ACC112 (cell line): ENCODE results near the gene PCDHA9.
"Not testable (repeated sequence)": the region's sequence is repeated elsewhere in the genome, so short reads cannot be mapped to it uniquely, and the experiment has no call there.

Experiments used
- H2AFZ ChIP-seq: fragments of 200-600 bp; sonication (generic); one replicate; pipeline ENCODE4 v1.6.0; 2017; ENCODE audit warnings: antibody characterized with exemption, low read length; ENCODE audit not compliant: unreplicated experiment
- H3K27ac ChIP-seq: fragments of 200-600 bp; sonication (generic); 2 replicates; pipeline ENCODE4 v1.5.1; 2014; ENCODE audit warnings: low read depth, mild to moderate bottlenecking, antibody characterized with exemption, low read length, moderate library complexity
- H3K27me3 ChIP-seq: fragments of 200-600 bp; sonication (generic); 2 replicates; pipeline ENCODE4 v1.6.1; 2014; ENCODE audit warnings: mild to moderate bottlenecking, antibody characterized with exemption, low read length, moderate library complexity, mixed read lengths; ENCODE audit not compliant: insufficient read depth
- H3K36me3 ChIP-seq: fragments of 200-600 bp; sonication (generic); 2 replicates; pipeline ENCODE4 v1.6.1; 2016; ENCODE audit warnings: mild to moderate bottlenecking, antibody characterized with exemption, low read length, moderate library complexity, mixed read lengths; ENCODE audit not compliant: insufficient read depth
- H3K4me1 ChIP-seq: fragments of 200-600 bp; sonication (generic); one replicate; pipeline ENCODE4 v1.6.1; 2016; ENCODE audit warnings: low read length, mixed read lengths; ENCODE audit not compliant: insufficient read depth, unreplicated experiment, control insufficient read depth
- H3K4me3 ChIP-seq: fragments of 200-600 bp; sonication (generic); 2 replicates; pipeline ENCODE4 v1.5.1; 2014; ENCODE audit warnings: mild to moderate bottlenecking, low read depth, low read length
- H3K79me2 ChIP-seq: fragments of 200-600 bp; sonication (generic); one replicate; pipeline ENCODE4 v1.6.0; 2016; ENCODE audit warnings: low read length; ENCODE audit not compliant: control insufficient read depth, unreplicated experiment, insufficient read depth

PCDHA9 gene

GRCh38 chr5:140848139-140849102, at the start of gene PCDHA9:
PCDHA9 (plus strand) TSS chr5:140848382; CDS start chr5:140848496, 114 bp downstream.
- H3K4me3 ChIP-seq, H3K27ac ChIP-seq, H3K4me1 ChIP-seq, H3K36me3 ChIP-seq, H2AFZ ChIP-seq, H3K27me3 ChIP-seq, H3K79me2 ChIP-seq: not testable (repeated sequence)

- Histone ChIP-seq H2AFZ (no peak within 1 kb of the TSS), H3K27ac (no peak within 1 kb of the TSS)
Measured at GRCh38 chr5:140800816-140801493, 47.2 kb upstream of the PCDHA9 start, which contains the start of gene PCDHA3. PCDHA3 (plus strand) TSS chr5:140801057.

GRCh38 chr5:140801494-140801841, 46.7 kb upstream of the PCDHA9 start:
- peak overlapping the region; percentile 56; the same call in 1 of the 2 replicates for H3K4me3 ChIP-seq
- no peaks in the 10 kb centered on the region for H3K79me2 ChIP-seq
- H3K27me3 ChIP-seq: peaks cover 5% of the 10 kb centered on the region; the same call in 1 of the 2 replicates
- H2AFZ ChIP-seq: no peak overlapping the region
- no peaks in the 10 kb centered on the region for H3K4me1 ChIP-seq
- no peaks in the 10 kb centered on the region for H3K36me3 ChIP-seq
- no peak overlapping the region for H3K27ac ChIP-seq

More at GRCh38 chr5:140800816-140801493, 47.2 kb upstream of the PCDHA9 start, which contains the start of gene PCDHA3:
- Histone ChIP-seq H3K4me1 (no peaks in the 10 kb centered on the region), H3K36me3 (no peaks in the 10 kb centered on the region), H3K27me3 (peaks cover 3% of the 10 kb centered on the region; the same call in 1 of the 2 replicates), H3K79me2 (no peaks in the 10 kb centered on the region), H3K4me3 (peak within 1 kb of the TSS; percentile 56)

- not testable (repeated sequence) for H3K79me2 ChIP-seq, H3K36me3 ChIP-seq, H3K27me3 ChIP-seq, H2AFZ ChIP-seq, H3K4me1 ChIP-seq, H3K4me3 ChIP-seq, H3K27ac ChIP-seq
Measured at GRCh38 chr5:140802381-140802780, 45.8 kb upstream of the PCDHA9 start.

GRCh38 chr5:140802781-140803271, 45.4 kb upstream of the PCDHA9 start:
- H3K79me2 ChIP-seq: no peaks in the 10 kb centered on the region
- no peak overlapping the region for H3K27ac ChIP-seq
- H3K4me3 ChIP-seq: no peak overlapping the region
- H3K27me3 ChIP-seq: peaks cover 7% of the 10 kb centered on the region; the same call in 1 of the 2 replicates
- no peaks in the 10 kb centered on the region for H3K4me1 ChIP-seq
- H2AFZ ChIP-seq: no peak overlapping the region
- H3K36me3 ChIP-seq: no peaks in the 10 kb centered on the region

GRCh38 chr5:140806834-140807775, 41.1 kb upstream of the PCDHA9 start, which contains the start of gene PCDHA4:
PCDHA4 (plus strand) TSS chr5:140807068.
- Histone ChIP-seq H2AFZ (no peak within 1 kb of the TSS), H3K79me2 (no peaks in the 10 kb centered on the region), H3K27ac (no peak within 1 kb of the TSS), H3K36me3 (no peaks in the 10 kb centered on the region), H3K4me1 (no peaks in the 10 kb centered on the region), H3K27me3 (peaks cover 7% of the 10 kb centered on the region; the same call in 1 of the 2 replicates), H3K4me3 (no peak within 1 kb of the TSS)

- not testable (repeated sequence) for H2AFZ ChIP-seq, H3K79me2 ChIP-seq, H3K27me3 ChIP-seq, H3K4me1 ChIP-seq, H3K27ac ChIP-seq, H3K4me3 ChIP-seq, H3K36me3 ChIP-seq
Measured at GRCh38 chr5:140808241-140808888, 39.8 kb upstream of the PCDHA9 start.

- Histone ChIP-seq H3K4me1 (no peaks in the 10 kb centered on the region), H2AFZ (no peak overlapping the region), H3K36me3 (no peaks in the 10 kb centered on the region), H3K27me3 (peaks cover 7% of the 10 kb centered on the region; the same call in 1 of the 2 replicates), H3K4me3 (no peak overlapping the region), H3K79me2 (no peaks in the 10 kb centered on the region), H3K27ac (no peak overlapping the region)
Measured at GRCh38 chr5:140808889-140809291, 39.3 kb upstream of the PCDHA9 start.

- Histone ChIP-seq H3K4me1 (no peaks in the 10 kb centered on the region), H3K27ac (no peak within 1 kb of the TSS), H3K36me3 (no peaks in the 10 kb centered on the region), H3K79me2 (no peaks in the 10 kb centered on the region), H3K4me3 (no peak within 1 kb of the TSS), H2AFZ (no peak within 1 kb of the TSS), H3K27me3 (no peaks in the 10 kb centered on the region; the same call in 1 of the 2 replicates)
Measured at GRCh38 chr5:140821375-140822280, 26.6 kb upstream of the PCDHA9 start, which contains the start of gene PCDHA5. PCDHA5 (plus strand) TSS chr5:140821613.
